ENCODE measurements around the gene GAPDH.

GAPDH gene

DNA sequence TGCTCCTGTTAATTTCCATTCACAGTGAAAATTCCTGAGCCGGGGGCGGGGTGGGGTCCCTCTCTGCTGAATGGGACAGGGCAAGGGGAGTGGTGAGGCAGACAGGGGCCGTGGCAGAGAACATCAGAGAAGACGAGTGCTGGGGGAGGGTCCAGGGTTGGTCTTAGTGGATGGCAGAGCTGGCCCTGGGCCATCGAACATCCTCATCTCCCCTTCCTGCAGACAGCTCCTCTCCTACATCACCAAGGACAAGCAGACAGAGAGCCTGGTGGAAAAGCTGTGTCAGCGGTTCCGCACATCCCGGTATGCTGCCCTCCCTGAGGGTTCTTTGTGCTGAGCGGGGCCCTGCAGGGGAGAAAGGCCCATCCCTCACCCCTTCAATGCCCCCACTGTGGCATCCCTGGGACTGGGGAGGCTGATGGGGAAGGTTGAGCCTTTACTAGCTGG lies 5.0 kb upstream of the GAPDH start:
- no peak for DNase-seq (ENCODE audit: low spot score)

DNA sequence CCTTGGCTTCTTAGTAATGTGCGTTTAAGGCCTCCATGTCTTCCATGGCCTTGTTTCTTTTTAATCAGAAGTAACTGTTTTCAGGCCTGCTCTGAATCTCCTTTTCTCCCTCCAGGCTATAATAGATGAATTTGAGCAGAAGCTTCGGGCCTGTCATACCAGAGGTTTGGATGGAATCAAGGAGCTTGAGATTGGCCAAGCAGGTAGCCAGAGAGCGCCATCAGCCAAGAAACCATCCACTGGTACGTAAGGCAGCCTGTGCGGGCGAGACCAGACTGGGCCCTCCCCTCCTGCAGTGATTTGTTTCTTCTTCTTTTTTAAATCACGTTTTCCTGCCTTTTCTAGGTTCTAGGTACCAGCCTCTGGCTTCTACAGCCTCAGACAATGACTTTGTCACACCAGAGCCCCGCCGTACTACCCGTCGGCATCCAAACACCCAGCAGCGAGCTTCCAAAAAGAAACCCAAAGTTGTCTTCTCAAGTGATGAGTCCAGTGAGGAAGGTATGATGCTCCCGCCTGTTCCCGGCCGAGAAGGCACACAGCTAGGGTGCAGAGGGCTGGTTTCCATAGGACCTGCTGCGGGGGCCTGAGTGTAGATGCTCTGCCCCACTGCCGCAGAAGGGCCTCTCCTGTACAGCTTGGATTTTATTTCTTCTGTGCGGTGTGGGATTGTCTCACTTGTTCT lies 3.6 kb upstream of the GAPDH start:
- no peak for DNase-seq (ENCODE audit: low spot score)

DNA sequence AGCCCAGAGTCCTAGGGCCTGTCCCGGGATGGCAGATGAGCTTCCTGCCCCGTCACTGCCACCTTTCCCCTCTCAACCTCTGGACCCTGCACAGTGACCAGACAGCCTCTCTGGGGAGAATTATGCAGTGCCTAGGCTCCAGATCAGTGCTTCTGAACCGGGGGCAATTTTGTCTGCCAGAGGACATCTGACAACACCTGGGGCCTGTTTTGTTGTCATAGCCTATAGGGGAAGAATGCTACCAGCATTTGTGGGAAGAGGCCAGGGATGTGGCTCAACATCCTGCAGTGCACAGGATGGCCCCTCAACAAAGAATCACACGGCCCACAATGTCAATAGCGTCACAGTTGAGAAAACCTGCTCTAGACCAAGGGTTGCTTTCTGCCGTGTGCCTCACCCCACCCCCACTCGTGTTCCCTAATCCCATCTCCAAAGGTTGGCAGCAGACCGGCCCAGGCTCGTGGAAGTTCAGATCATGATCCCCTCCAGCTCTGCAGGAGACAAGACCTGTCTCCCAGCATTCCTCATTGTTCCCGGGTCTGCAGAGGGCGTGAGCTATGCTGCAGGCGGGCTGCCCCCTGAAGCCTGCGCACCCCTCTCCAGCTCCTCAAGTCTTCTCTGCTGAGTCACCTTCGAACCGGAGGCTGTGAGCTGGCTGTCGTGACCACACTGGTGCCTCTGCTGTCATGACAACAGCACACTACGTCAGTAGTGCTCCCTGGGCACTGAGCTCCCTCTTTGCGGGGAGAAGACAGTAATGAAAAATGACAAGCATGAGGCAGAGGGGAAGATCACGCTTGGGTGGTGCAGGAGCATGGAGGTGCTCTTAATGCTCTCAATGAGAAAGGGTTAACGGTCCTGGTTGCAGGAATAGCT lies 2.0 kb upstream of the GAPDH start:
- DNase-seq (ENCODE audit: low spot score) = peak; percentile 97

GRCh38 chr12:6532927-6533652 lies 1.2 kb upstream of the GAPDH start:
- peak; percentile 73 for DNase-seq (ENCODE audit: low spot score)

DNA sequence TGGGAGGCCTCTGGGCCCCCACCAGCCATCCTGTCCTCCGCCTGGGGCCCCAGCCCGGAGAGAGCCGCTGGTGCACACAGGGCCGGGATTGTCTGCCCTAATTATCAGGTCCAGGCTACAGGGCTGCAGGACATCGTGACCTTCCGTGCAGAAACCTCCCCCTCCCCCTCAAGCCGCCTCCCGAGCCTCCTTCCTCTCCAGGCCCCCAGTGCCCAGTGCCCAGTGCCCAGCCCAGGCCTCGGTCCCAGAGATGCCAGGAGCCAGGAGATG lies 729 bp upstream of the GAPDH start:
- no peak for DNase-seq (ENCODE audit: low spot score)

GRCh38 chr12:6534695-6534944 lies 303 bp downstream of the GAPDH start:
- no peak for DNase-seq (ENCODE audit: low spot score)

- peak; percentile 86 for DNase-seq (ENCODE audit: low spot score)
Measured at GRCh38 chr12:6534945-6535696, 804 bp downstream of the GAPDH start.

- DNase-seq (ENCODE audit: low spot score) = no peak
Measured at GRCh38 chr12:6535697-6535946, 1.3 kb downstream of the GAPDH start.

DNA sequence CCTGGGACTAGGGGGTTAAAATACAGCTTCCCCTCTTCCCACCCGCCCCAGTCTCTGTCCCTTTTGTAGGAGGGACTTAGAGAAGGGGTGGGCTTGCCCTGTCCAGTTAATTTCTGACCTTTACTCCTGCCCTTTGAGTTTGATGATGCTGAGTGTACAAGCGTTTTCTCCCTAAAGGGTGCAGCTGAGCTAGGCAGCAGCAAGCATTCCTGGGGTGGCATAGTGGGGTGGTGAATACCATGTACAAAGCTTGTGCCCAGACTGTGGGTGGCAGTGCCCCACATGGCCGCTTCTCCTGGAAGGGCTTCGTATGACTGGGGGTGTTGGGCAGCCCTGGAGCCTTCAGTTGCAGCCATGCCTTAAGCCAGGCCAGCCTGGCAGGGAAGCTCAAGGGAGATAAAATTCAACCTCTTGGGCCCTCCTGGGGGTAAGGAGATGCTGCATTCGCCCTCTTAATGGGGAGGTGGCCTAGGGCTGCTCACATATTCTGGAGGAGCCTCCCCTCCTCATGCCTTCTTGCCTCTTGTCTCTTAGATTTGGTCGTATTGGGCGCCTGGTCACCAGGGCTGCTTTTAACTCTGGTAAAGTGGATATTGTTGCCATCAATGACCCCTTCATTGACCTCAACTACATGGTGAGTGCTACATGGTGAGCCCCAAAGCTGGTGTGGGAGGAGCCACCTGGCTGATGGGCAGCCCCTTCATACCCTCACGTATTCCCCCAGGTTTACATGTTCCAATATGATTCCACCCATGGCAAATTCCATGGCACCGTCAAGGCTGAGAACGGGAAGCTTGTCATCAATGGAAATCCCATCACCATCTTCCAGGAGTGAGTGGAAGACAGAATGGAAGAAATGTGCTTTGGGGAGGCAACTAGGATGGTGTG lies 1.9 kb downstream of the GAPDH start:
- no peak for DNase-seq (ENCODE audit: low spot score)

GRCh38 chr12:6536894-6537579 lies 2.7 kb downstream of the GAPDH start:
- peak; percentile 33 for DNase-seq (ENCODE audit: low spot score)

GRCh38 chr12:6537580-6538419 lies 3.5 kb downstream of the GAPDH start:
- peak; percentile 85 for DNase-seq (ENCODE audit: low spot score)

- peak; percentile 49 for DNase-seq (ENCODE audit: low spot score)
Measured at GRCh38 chr12:6538420-6539313, 4.3 kb downstream of the GAPDH start.

DNA sequence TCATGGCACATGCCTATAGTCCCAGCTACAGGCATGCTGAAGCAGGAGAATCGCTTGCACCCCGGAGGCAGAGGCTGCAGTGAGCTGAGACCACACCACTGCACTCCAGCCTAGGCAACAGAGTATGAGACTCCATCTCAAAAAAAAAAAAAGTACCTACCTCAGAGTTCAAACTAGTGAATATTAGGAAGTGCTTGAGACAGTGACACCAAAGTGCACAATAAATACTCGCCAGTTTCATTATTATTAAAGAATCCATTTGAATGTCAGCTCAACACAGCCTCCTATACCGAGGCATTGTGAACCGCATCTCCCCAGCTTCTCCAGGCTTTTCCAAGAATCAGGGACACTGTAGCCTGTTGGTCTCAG lies 5.0 kb downstream of the GAPDH start:
- DNase-seq (ENCODE audit: low spot score) = no peak

DNA sequence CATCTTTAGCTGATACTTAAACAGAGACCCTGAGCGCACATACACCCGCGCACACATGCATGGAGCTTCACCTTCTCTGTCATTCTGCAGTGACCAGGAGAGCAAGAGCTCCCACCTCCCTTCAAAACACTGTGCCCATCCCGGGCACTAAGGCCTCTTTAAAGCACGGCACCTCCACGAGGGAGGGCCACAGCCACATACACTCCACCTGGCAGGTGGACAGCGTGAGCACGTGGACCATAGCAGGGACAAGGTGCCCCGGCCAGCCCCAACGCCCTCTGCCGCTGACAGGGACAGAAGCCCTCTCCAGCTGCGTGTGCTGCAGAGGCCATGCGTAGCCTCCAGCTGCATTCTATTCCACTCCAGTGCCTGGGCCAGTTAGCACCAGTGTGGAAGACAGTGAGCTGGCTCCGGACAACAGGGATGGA lies 5.4 kb downstream of the GAPDH start:
- no peak for DNase-seq (ENCODE audit: low spot score)

DNA sequence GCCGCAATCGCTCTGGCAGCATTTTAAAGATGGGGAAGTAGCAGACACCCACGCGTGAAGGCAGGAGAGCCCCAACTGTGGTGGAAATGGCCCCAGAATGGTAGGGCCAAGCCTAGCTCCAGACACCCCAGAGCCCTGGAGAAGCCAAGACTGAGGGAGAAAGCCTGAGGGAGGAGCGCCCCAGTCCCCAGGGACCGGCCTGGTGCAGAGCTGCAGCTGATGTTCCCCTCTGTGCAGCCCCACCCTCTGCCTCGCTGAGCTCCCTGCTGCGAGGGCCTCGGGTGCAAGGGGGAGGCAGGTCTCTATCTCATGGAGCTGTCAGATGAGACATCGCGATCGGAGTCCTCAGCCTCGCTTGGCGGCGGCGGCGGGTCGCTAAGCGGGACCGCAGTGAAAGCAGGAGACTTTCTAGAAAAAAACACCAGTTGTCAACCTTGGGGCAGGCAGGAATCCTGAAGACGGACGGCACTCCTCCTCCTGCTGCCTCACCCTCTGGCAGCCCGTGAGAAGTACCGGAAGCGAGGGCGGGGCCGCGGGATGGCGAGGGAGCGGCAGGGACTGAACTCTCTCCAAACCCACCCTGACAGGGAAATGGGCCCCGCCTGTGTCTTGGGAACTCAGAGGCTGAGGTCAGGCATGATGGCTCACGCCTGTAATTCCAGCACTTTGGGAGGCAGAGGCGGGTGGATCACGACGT lies 6.0 kb downstream of the GAPDH start:
- no peak for DNase-seq (ENCODE audit: low spot score)

- DNase-seq (ENCODE audit: low spot score) = no peak
Measured at GRCh38 chr12:6541371-6542165, 7.3 kb downstream of the GAPDH start.

- DNase-seq (ENCODE audit: low spot score) = no peak
Measured at GRCh38 chr12:6542209-6543009, 8.1 kb downstream of the GAPDH start.
